Measurements from ENCODE around the gene EPHB6. TPM values are rescaled to one million over a fixed set of nuclear protein-coding genes. Genes with fewer than 3 reads are reported as not detected.
A peak's percentile ranks its signal among the peaks of the same experiment; 100 is the strongest.

Gene EPHB6
- polyA plus RNA-seq, 6 donors from 2014 or later, result 10.0 to 32.4 (median 19.0) TPM

- no peak overlapping the region for H3K4me3 Mint-ChIP-seq
- ATAC-seq (ENCODE audit: low read depth in 2 of 2), result no peak
- H3K9me3 Mint-ChIP-seq, result peaks cover 0 to 4% (median 0%) of the 10 kb centered on the region in 7 donors
- H3K27me3 Mint-ChIP-seq, result peaks cover 30 to 51% (median 37%) of the 10 kb centered on the region in 3 donors
- no peak overlapping the region for H3K27ac Mint-ChIP-seq
- no peak for DNase-seq
- peaks cover 0 to 6% (median 6%) of the 10 kb centered on the region in 3 donors for H3K4me1 Mint-ChIP-seq
- no peaks in the 10 kb centered on the region for H3K36me3 Mint-ChIP-seq
These were observed 36.7 kb downstream of the EPHB6 start for GRCh38 chr7:142891490-142892082.

- DNase-seq (no peak), ATAC-seq (ENCODE audit: low read depth in 2 of 2) (no peak)
- peaks cover 0 to 6% (median 6%) of the 10 kb centered on the region in 3 donors for H3K4me1 Mint-ChIP-seq
- peaks cover 38 to 56% (median 45%) of the 10 kb centered on the region in 3 donors for H3K27me3 Mint-ChIP-seq
- H3K36me3 Mint-ChIP-seq, result no peaks in the 10 kb centered on the region
- H3K4me3 Mint-ChIP-seq, result no peak overlapping the region
- H3K9me3 Mint-ChIP-seq, result peaks cover 0 to 4% (median 0%) of the 10 kb centered on the region in 7 donors
- no peak overlapping the region for H3K27ac Mint-ChIP-seq
These were observed 38.1 kb downstream of the EPHB6 start for GRCh38 chr7:142892951-142893350.

GRCh38 chr7:142894112-142894984 lies 39.5 kb downstream of the EPHB6 start:
- peaks cover 41 to 60% (median 53%) of the 10 kb centered on the region in 3 donors for H3K27me3 Mint-ChIP-seq
- peaks cover 0 to 4% (median 0%) of the 10 kb centered on the region in 7 donors for H3K9me3 Mint-ChIP-seq
- peaks cover 0 to 6% (median 6%) of the 10 kb centered on the region in 3 donors for H3K4me1 Mint-ChIP-seq
- H3K27ac Mint-ChIP-seq, result no peak overlapping the region
- H3K36me3 Mint-ChIP-seq, result no peaks in the 10 kb centered on the region
- H3K4me3 Mint-ChIP-seq, result no peak overlapping the region
- ATAC-seq (ENCODE audit: low read depth in 2 of 2), result no peak
- no peak for DNase-seq

GRCh38 chr7:142894985-142895593 lies 40.2 kb downstream of the EPHB6 start:
- peaks cover 0 to 6% (median 6%) of the 10 kb centered on the region in 3 donors for H3K4me1 Mint-ChIP-seq
- no peaks in the 10 kb centered on the region for H3K36me3 Mint-ChIP-seq
- H3K9me3 Mint-ChIP-seq, result peaks cover 0 to 4% (median 0%) of the 10 kb centered on the region in 7 donors
- no peak overlapping the region for H3K4me3 Mint-ChIP-seq
- no peak overlapping the region for H3K27ac Mint-ChIP-seq
- DNase-seq (no peak), ATAC-seq (ENCODE audit: low read depth in 2 of 2) (no peak)
- H3K27me3 Mint-ChIP-seq, result peaks cover 41 to 62% (median 58%) of the 10 kb centered on the region in 3 donors

GRCh38 chr7:142896151-142896550 lies 41.3 kb downstream of the EPHB6 start:
- Mint-ChIP-seq H3K9me3 (no peaks in the 10 kb centered on the region), H3K27me3 (peaks cover 37 to 58% (median 53%) of the 10 kb centered on the region in 3 donors), H3K4me1 (peaks cover 0 to under 1% (median 0%) of the 10 kb centered on the region in 3 donors), H3K36me3 (no peaks in the 10 kb centered on the region), H3K27ac (peak overlapping the region in 1 of 6 donors; percentile 60), H3K4me3 (no peak overlapping the region)
- ATAC-seq (ENCODE audit: low read depth in 2 of 2) (no peak), DNase-seq (no peak)

GRCh38 chr7:142896741-142897379 lies 42.0 kb downstream of the EPHB6 start:
- ATAC-seq (ENCODE audit: low read depth in 2 of 2), result no peak

GRCh38 chr7:142897691-142898090 lies 42.8 kb downstream of the EPHB6 start:
- Mint-ChIP-seq H3K36me3 (no peaks in the 10 kb centered on the region), H3K4me3 (no peak overlapping the region), H3K27me3 (peaks cover 36 to 45% (median 40%) of the 10 kb centered on the region in 3 donors), H3K27ac (no peak overlapping the region), H3K4me1 (no peaks in the 10 kb centered on the region), H3K9me3 (peaks cover 0 to 2% (median 0%) of the 10 kb centered on the region in 7 donors)
- ATAC-seq (ENCODE audit: low read depth in 2 of 2), result no peak
- DNase-seq, result no peak

More at GRCh38 chr7:142896741-142897379, 42.0 kb downstream of the EPHB6 start:
- Mint-ChIP-seq H3K9me3 (peaks cover 0 to 2% (median 0%) of the 10 kb centered on the region in 7 donors), H3K4me3 (no peak overlapping the region), H3K27ac (peak overlapping the region in 3 of 6 donors; percentile 60 to 83 (median 64)), H3K27me3 (peaks cover 36 to 50% (median 47%) of the 10 kb centered on the region in 3 donors), H3K36me3 (no peaks in the 10 kb centered on the region), H3K4me1 (no peaks in the 10 kb centered on the region)
- DNase-seq, result no peak

GRCh38 chr7:142898377-142899170 lies 43.7 kb downstream of the EPHB6 start:
- H3K27ac Mint-ChIP-seq, result no peak overlapping the region
- H3K27me3 Mint-ChIP-seq, result peaks cover 36 to 45% (median 40%) of the 10 kb centered on the region in 3 donors
- H3K9me3 Mint-ChIP-seq, result peaks cover 0 to 6% (median 2%) of the 10 kb centered on the region in 7 donors
- ATAC-seq (ENCODE audit: low read depth in 2 of 2) (no peak), DNase-seq (no peak)
- peaks cover 0 to 3% of the 10 kb centered on the region in 2 donors for H3K36me3 Mint-ChIP-seq
- H3K4me3 Mint-ChIP-seq, result no peak overlapping the region
- no peaks in the 10 kb centered on the region for H3K4me1 Mint-ChIP-seq

- ATAC-seq (ENCODE audit: low read depth in 2 of 2) (no peak), DNase-seq (no peak)
- H3K27ac Mint-ChIP-seq, result peak overlapping the region in 1 of 6 donors; percentile 59
- H3K27me3 Mint-ChIP-seq, result peaks cover 30 to 37% (median 35%) of the 10 kb centered on the region in 3 donors
- H3K4me3 Mint-ChIP-seq, result no peak overlapping the region
- no peaks in the 10 kb centered on the region for H3K4me1 Mint-ChIP-seq
- peaks cover 0 to 16% (median 4%) of the 10 kb centered on the region in 7 donors for H3K9me3 Mint-ChIP-seq
- peaks cover 0 to 3% of the 10 kb centered on the region in 2 donors for H3K36me3 Mint-ChIP-seq
These were observed 44.8 kb downstream of the EPHB6 start for GRCh38 chr7:142899661-142900060.

GRCh38 chr7:142901426-142902259 lies 46.8 kb downstream of the EPHB6 start:
- DNase-seq, result no peak
- no peak overlapping the region for H3K27ac Mint-ChIP-seq
- H3K4me1 Mint-ChIP-seq, result no peaks in the 10 kb centered on the region
- peaks cover 0 to 24% (median 5%) of the 10 kb centered on the region in 7 donors for H3K9me3 Mint-ChIP-seq
- H3K36me3 Mint-ChIP-seq, result peaks cover 0 to 3% of the 10 kb centered on the region in 2 donors
- peaks cover 22 to 35% (median 35%) of the 10 kb centered on the region in 3 donors for H3K27me3 Mint-ChIP-seq
- no peak overlapping the region for H3K4me3 Mint-ChIP-seq
- no peak for ATAC-seq (ENCODE audit: low read depth in 2 of 2)

- peaks cover 0 to 3% of the 10 kb centered on the region in 2 donors for H3K36me3 Mint-ChIP-seq
- no peaks in the 10 kb centered on the region for H3K4me1 Mint-ChIP-seq
- H3K4me3 Mint-ChIP-seq, result no peak overlapping the region
- peaks cover 11 to 32% (median 29%) of the 10 kb centered on the region in 3 donors for H3K27me3 Mint-ChIP-seq
- ATAC-seq (ENCODE audit: low read depth in 2 of 2), result no peak
- peaks cover 0 to 24% (median 5%) of the 10 kb centered on the region in 7 donors for H3K9me3 Mint-ChIP-seq
- H3K27ac Mint-ChIP-seq, result no peak overlapping the region
- no peak for DNase-seq
These were observed 49.3 kb downstream of the EPHB6 start for GRCh38 chr7:142904128-142904527.

Data from naive B cell (primary cell).